ENCODE measurements around the gene MVK.

DNA sequence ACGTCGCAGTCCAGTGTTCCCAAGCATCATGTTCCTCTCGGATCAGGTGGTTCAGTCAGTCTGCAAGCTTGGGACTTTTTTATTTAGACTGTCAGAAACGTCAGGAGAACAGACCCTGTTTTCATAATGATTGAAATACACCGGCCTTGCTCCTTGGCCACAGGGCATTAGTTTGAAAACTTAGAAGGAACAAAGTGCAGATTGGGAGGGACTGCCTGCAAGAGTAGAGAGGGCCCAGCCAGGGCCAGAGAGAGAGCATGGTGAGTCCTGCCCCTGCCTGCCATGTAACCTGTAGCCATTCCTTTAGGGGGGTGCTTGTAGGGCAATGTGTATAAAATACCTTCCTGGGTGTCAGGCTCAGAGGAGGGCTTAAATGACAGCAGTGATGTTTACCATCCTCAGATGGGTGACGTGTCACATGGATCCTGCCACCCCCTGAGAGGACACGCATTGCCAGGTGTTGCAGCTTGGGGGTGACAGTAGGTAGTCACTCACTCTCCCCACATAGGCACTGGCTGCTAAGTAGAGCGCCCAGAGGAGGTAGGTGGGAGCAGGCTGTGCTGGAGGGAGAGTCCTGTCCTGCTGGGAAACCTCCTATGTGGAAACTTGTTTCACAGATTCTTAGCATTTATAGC is 46.0 kb upstream of the MVK start:
- TF ChIP-seq FOS (IDR thresholded peaks at IDR 0.05; ENCODE audit: low read depth, low read length) (no peak), CTCF (conservative IDR thresholded peaks at IDR 0.05; ENCODE audit: low read depth, low read length) (no peak), POLR2A (IDR thresholded peaks at IDR 0.05; ENCODE audit: low read depth, low read length) (no peak), RCOR1 (IDR thresholded peaks at IDR 0.05; ENCODE audit: insufficient replicate concordance, low read length) (no peak), CHD1 (IDR thresholded peaks at IDR 0.05; ENCODE audit: low read depth, low read length) (no peak), SMC3 (IDR thresholded peaks at IDR 0.05; ENCODE audit: low read depth, low read length) (no peak), RAD21 (IDR thresholded peaks at IDR 0.05; ENCODE audit: low read length) (no peak), MAFK (IDR thresholded peaks at IDR 0.05; ENCODE audit: low read depth, low read length) (no peak)
